HL-60 (cell line): ENCODE data around the gene IFIT3.

Experiments
- DNase-seq, 2 experiments: peaks; one replicate each; pipeline ENCODE4 v3.0.0-alpha.2; 2010 to 2020; ENCODE audit warnings: low read depth in 1 of 2, low spot score in 1 of 2
- H3K27ac ChIP-seq: fragments of 250-450 bp; sonication (Bioruptor Pico); replicated peaks from 2 replicates; pipeline ENCODE4 v1.5.1; 2020; ENCODE audit warnings: mild to moderate bottlenecking, moderate library complexity
- H3K27me3 ChIP-seq: fragments of 250-450 bp; sonication (Bioruptor Pico); 2 replicates; pipeline ENCODE4 v1.5.1; 2021; ENCODE audit warnings: mild to moderate bottlenecking, moderate library complexity; ENCODE audit not compliant: insufficient read depth, poor library complexity, severe bottlenecking
- H3K4me3 ChIP-seq: replicated peaks from 2 replicates; pipeline ENCODE4 v1.5.1; 2011; ENCODE audit warnings: mild to moderate bottlenecking, control low read depth, low read length; ENCODE audit not compliant: insufficient read depth
- CTCF ChIP-seq: IDR thresholded peaks from one replicate; pipeline ENCODE4 v1.5.1; 2011; ENCODE audit warnings: low read length, control low read depth, inconsistent platforms; ENCODE audit not compliant: insufficient read depth
- GABPA ChIP-seq: IDR thresholded peaks from 2 replicates; pipeline ENCODE4 v1.6.1; 2012; ENCODE audit warnings: low read depth
- POLR2AphosphoS5 ChIP-seq: IDR thresholded peaks from 2 replicates; pipeline ENCODE4 v1.6.1; 2012; ENCODE audit warnings: low read depth
- SPI1 ChIP-seq: IDR thresholded peaks from 2 replicates; pipeline ENCODE4 v1.6.1; 2012; ENCODE audit warnings: low read depth, mild to moderate bottlenecking, borderline replicate concordance
- TF ChIP-seq, protein P1 (sequence below): IDR thresholded peaks from 2 replicates; pipeline ENCODE4 v1.6.1; 2012; ENCODE audit warnings: low read depth; ENCODE audit not compliant: insufficient replicate concordance

Gene IFIT3

GRCh38 chr10:89360157-89360556 is 32.4 kb downstream of the IFIT3 start:
- Histone ChIP-seq H3K4me3 (no peak overlapping the region), H3K27ac (no peak overlapping the region), H3K27me3 (no peaks in the 10 kb centered on the region)
- no peak for DNase-seq
- TF ChIP-seq CTCF (no peak), POLR2AphosphoS5 (no peak), SPI1 (no peak), GABPA (no peak)
- TF ChIP-seq, protein P1, sequence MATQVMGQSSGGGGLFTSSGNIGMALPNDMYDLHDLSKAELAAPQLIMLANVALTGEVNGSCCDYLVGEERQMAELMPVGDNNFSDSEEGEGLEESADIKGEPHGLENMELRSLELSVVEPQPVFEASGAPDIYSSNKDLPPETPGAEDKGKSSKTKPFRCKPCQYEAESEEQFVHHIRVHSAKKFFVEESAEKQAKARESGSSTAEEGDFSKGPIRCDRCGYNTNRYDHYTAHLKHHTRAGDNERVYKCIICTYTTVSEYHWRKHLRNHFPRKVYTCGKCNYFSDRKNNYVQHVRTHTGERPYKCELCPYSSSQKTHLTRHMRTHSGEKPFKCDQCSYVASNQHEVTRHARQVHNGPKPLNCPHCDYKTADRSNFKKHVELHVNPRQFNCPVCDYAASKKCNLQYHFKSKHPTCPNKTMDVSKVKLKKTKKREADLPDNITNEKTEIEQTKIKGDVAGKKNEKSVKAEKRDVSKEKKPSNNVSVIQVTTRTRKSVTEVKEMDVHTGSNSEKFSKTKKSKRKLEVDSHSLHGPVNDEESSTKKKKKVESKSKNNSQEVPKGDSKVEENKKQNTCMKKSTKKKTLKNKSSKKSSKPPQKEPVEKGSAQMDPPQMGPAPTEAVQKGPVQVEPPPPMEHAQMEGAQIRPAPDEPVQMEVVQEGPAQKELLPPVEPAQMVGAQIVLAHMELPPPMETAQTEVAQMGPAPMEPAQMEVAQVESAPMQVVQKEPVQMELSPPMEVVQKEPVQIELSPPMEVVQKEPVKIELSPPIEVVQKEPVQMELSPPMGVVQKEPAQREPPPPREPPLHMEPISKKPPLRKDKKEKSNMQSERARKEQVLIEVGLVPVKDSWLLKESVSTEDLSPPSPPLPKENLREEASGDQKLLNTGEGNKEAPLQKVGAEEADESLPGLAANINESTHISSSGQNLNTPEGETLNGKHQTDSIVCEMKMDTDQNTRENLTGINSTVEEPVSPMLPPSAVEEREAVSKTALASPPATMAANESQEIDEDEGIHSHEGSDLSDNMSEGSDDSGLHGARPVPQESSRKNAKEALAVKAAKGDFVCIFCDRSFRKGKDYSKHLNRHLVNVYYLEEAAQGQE = no peak

GRCh38 chr10:89362929-89363328 is 35.1 kb downstream of the IFIT3 start:
- Histone ChIP-seq H3K4me3 (no peak overlapping the region), H3K27ac (no peak overlapping the region), H3K27me3 (no peaks in the 10 kb centered on the region)
- TF ChIP-seq SPI1 = no peak
- TF ChIP-seq, protein P1 = no peak
- TF ChIP-seq CTCF = no peak
- no peak for TF ChIP-seq GABPA
- TF ChIP-seq POLR2AphosphoS5 = no peak
- DNase-seq = no peak

GRCh38 chr10:89363729-89364442 is 36.1 kb downstream of the IFIT3 start:
- no peak for TF ChIP-seq CTCF
- TF ChIP-seq SPI1 = no peak
- no peak for TF ChIP-seq POLR2AphosphoS5
- no peak for TF ChIP-seq GABPA
- TF ChIP-seq, protein P1 = no peak
- Histone ChIP-seq H3K4me3 (no peak overlapping the region), H3K27me3 (no peaks in the 10 kb centered on the region), H3K27ac (no peak overlapping the region)
- no peak for DNase-seq
